Nephron (organoid): Measurements from ENCODE around the gene SOHLH1.
"Not testable (repeated sequence)": the region's sequence is repeated elsewhere in the genome, so short reads cannot be mapped to it uniquely, and the experiment has no call there.

ENCODE experiments used
- H3K27ac Mint-ChIP-seq, 3 experiments: 2 replicates each; pipeline ENCODE4 v1.8.0; 2020; ENCODE audit warnings: mixed read lengths in 3 of 3, mild to moderate bottlenecking in 2 of 3, moderate library complexity in 1 of 3
- H3K27me3 Mint-ChIP-seq: 2 replicates; pipeline ENCODE4 v1.8.0; 2021; ENCODE audit warnings: low read depth, mild to moderate bottlenecking, moderate library complexity, mixed read lengths
- H3K36me3 Mint-ChIP-seq: 2 replicates; pipeline ENCODE4 v1.8.0; 2020; ENCODE audit warnings: low read depth, mixed read lengths
- H3K4me1 Mint-ChIP-seq: 2 replicates; pipeline ENCODE4 v1.8.0; 2020; ENCODE audit warnings: mixed read lengths
- H3K4me3 Mint-ChIP-seq, 3 experiments: 2 replicates each; pipeline ENCODE4 v1.8.0; 2020; ENCODE audit warnings: mild to moderate bottlenecking in 3 of 3, mixed read lengths in 3 of 3, moderate library complexity in 2 of 3
- H3K9me3 Mint-ChIP-seq: 2 replicates; pipeline ENCODE4 v1.8.0; 2020; ENCODE audit warnings: mixed read lengths
- TF ChIP-seq, protein P1 (sequence below), 3 experiments: fragments of 200-600 bp; sonication (generic); IDR thresholded peaks; one replicate each; pipeline ENCODE4 v1.5.0; 2021; ENCODE audit warnings: antibody characterized with exemption in 3 of 3; ENCODE audit not compliant: unreplicated experiment in 3 of 3

SOHLH1 gene

DNA sequence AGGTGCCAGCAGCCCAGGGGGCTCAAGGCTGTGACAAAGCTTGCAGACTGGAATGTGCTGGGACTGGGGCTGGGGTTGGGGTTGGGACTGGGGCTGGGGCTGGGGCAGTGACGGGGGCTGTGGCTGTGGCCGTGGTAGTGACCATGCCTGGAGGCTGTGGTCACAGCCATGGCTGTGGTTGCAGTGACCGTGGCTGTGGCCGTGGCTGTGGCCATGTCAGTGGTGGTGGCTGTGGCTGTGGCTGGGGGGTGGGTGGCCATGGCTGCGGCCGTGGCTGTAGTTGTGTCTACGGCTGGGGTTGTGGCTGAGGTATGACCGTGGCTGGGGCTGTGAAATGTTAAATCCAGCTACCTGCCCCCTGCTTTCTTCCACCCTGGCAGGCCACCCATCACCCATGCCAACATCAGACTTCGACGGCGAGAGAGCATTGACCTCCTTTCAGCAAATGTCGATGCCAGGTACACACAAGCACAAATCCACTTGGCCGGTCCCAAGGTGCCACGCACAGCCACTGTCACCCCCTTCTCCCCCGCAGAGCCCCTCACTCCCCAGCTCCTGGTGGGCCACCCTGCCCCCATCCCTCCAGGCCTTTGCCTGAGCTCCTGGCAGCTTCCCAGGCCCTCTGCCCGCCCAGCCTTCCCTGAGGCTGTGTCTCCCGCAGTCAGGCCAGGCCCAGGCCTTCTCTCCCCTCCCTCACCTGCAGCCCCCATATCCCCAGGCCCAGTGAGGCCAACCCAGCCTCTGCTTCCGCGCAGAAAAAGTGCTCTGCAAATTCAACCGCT lies 20.9 kb downstream of the SOHLH1 start:
- peaks cover 27% of the 10 kb centered on the region for H3K27me3 Mint-ChIP-seq
- H3K4me3 Mint-ChIP-seq: no peak overlapping the region
- H3K4me1 Mint-ChIP-seq: no peaks in the 10 kb centered on the region
- H3K36me3 Mint-ChIP-seq: no peaks in the 10 kb centered on the region
- TF ChIP-seq, protein P1, sequence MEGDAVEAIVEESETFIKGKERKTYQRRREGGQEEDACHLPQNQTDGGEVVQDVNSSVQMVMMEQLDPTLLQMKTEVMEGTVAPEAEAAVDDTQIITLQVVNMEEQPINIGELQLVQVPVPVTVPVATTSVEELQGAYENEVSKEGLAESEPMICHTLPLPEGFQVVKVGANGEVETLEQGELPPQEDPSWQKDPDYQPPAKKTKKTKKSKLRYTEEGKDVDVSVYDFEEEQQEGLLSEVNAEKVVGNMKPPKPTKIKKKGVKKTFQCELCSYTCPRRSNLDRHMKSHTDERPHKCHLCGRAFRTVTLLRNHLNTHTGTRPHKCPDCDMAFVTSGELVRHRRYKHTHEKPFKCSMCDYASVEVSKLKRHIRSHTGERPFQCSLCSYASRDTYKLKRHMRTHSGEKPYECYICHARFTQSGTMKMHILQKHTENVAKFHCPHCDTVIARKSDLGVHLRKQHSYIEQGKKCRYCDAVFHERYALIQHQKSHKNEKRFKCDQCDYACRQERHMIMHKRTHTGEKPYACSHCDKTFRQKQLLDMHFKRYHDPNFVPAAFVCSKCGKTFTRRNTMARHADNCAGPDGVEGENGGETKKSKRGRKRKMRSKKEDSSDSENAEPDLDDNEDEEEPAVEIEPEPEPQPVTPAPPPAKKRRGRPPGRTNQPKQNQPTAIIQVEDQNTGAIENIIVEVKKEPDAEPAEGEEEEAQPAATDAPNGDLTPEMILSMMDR (IDR thresholded peaks at IDR 0.05; ENCODE audit: unreplicated experiment in 3 of 3): no peak
- peaks cover 5% of the 10 kb centered on the region for H3K9me3 Mint-ChIP-seq
- no peak overlapping the region for H3K27ac Mint-ChIP-seq

GRCh38 chr9:135677641-135678168 lies 21.6 kb downstream of the SOHLH1 start:
- TF ChIP-seq, protein P1 (IDR thresholded peaks at IDR 0.05; ENCODE audit: unreplicated experiment in 3 of 3): no peak
- Mint-ChIP-seq H3K27ac (no peak overlapping the region), H3K4me3 (no peak overlapping the region), H3K27me3 (peaks cover 28% of the 10 kb centered on the region), H3K9me3 (peaks cover 5% of the 10 kb centered on the region), H3K4me1 (no peaks in the 10 kb centered on the region), H3K36me3 (no peaks in the 10 kb centered on the region)

GRCh38 chr9:135676891-135677290 lies 22.4 kb downstream of the SOHLH1 start:
- Mint-ChIP-seq H3K9me3 (peaks cover 5% of the 10 kb centered on the region), H3K36me3 (no peaks in the 10 kb centered on the region), H3K27ac (no peak overlapping the region), H3K4me3 (no peak overlapping the region), H3K4me1 (no peaks in the 10 kb centered on the region), H3K27me3 (peaks cover 28% of the 10 kb centered on the region)
- TF ChIP-seq, protein P1 (IDR thresholded peaks at IDR 0.05; ENCODE audit: unreplicated experiment in 3 of 3): no peak

GRCh38 chr9:135674977-135675376 lies 24.3 kb downstream of the SOHLH1 start:
- Mint-ChIP-seq H3K36me3 (no peaks in the 10 kb centered on the region), H3K9me3 (no peaks in the 10 kb centered on the region), H3K27me3 (peaks cover 22% of the 10 kb centered on the region), H3K4me1 (no peaks in the 10 kb centered on the region), H3K27ac (no peak overlapping the region), H3K4me3 (no peak overlapping the region)
- TF ChIP-seq, protein P1 (IDR thresholded peaks at IDR 0.05; ENCODE audit: unreplicated experiment in 3 of 3): no peak

GRCh38 chr9:135673941-135674340 lies 25.3 kb downstream of the SOHLH1 start:
- Mint-ChIP-seq H3K4me3 (no peak overlapping the region), H3K27ac (no peak overlapping the region), H3K27me3 (peaks cover 22% of the 10 kb centered on the region), H3K4me1 (no peaks in the 10 kb centered on the region), H3K9me3 (peaks cover 4% of the 10 kb centered on the region), H3K36me3 (no peaks in the 10 kb centered on the region)
- TF ChIP-seq, protein P1 (IDR thresholded peaks at IDR 0.05; ENCODE audit: unreplicated experiment in 3 of 3): no peak

GRCh38 chr9:135672786-135673185 lies 26.5 kb downstream of the SOHLH1 start:
- peaks cover 20% of the 10 kb centered on the region for H3K27me3 Mint-ChIP-seq
- not testable (repeated sequence) for H3K4me3 Mint-ChIP-seq, H3K27ac Mint-ChIP-seq, H3K4me1 Mint-ChIP-seq, H3K9me3 Mint-ChIP-seq, H3K36me3 Mint-ChIP-seq
